Measurements from ENCODE around the gene SURF6. TPM values are rescaled to one million over a fixed set of nuclear protein-coding genes. Genes with fewer than 3 reads are reported as not detected.

Gene SURF6
- total RNA-seq, 4 donors from 2014 or later, result 16.1 to 41.2 (median 26.8) TPM

DNA sequence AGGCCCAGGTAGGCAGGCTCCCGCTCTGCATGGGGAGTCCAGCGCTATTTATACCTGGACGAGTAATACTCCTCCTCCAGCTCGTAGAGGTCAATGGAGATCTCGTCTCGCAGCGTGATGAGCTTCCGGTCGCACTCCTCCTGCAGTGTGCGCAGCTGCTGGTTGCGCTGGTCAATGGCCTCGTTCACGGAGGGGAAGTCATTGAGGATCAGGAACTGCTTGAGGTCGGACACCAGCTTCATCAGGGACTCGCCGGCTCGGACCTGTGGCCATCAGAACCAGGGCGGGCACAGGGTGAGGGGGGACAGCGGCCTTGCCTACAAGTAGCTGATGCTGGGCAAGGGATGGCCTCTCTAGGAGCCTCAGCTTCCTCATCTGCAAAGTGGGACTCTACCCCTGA is 8.1 kb upstream of the SURF6 start:
- Histone ChIP-seq H3K27me3 (no peaks in the 10 kb centered on the region), H3K4me3 (no peak overlapping the region), H3K4me1 (peaks cover 0 to 36% (median 17%) of the 10 kb centered on the region in 4 donors), H3K27ac (no peak overlapping the region), H3K9me3 (no peaks in the 10 kb centered on the region), H3K36me3 (peaks cover 0 to 59% (median 0%) of the 10 kb centered on the region in 3 donors)
- TF ChIP-seq, protein P1, sequence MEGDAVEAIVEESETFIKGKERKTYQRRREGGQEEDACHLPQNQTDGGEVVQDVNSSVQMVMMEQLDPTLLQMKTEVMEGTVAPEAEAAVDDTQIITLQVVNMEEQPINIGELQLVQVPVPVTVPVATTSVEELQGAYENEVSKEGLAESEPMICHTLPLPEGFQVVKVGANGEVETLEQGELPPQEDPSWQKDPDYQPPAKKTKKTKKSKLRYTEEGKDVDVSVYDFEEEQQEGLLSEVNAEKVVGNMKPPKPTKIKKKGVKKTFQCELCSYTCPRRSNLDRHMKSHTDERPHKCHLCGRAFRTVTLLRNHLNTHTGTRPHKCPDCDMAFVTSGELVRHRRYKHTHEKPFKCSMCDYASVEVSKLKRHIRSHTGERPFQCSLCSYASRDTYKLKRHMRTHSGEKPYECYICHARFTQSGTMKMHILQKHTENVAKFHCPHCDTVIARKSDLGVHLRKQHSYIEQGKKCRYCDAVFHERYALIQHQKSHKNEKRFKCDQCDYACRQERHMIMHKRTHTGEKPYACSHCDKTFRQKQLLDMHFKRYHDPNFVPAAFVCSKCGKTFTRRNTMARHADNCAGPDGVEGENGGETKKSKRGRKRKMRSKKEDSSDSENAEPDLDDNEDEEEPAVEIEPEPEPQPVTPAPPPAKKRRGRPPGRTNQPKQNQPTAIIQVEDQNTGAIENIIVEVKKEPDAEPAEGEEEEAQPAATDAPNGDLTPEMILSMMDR (IDR thresholded peaks at IDR 0.05), result no peak
- no peak for TF ChIP-seq POLR2A (IDR thresholded peaks at IDR 0.05)
- DNase-seq, result no peak

DNA sequence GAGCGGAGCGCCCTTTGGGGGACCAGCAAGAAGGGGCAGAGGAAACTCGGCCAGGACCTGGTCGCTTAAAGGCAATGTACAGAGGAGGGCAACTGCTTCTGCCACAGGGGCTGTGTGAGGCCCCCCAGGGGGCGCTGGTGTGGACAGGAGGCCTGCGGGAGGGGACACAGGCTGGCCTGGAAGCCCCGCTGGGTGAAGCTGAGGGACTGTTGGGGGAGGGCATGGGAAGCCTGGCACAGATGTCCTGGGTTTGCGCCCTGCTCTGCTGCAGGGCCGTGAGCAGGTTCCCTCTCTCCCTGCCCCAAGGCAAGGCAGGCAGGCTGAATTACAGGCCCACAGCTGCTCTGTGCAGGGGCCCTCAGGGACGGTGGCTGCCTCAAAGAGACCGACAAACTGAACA is 6.6 kb upstream of the SURF6 start:
- H3K27me3 ChIP-seq, result no peaks in the 10 kb centered on the region
- H3K27ac ChIP-seq, result peak overlapping the region in 1 of 4 donors; percentile 69
- peaks cover 0 to 35% (median 13%) of the 10 kb centered on the region in 4 donors for H3K4me1 ChIP-seq
- H3K9me3 ChIP-seq, result no peaks in the 10 kb centered on the region
- peaks cover 0 to 58% (median 0%) of the 10 kb centered on the region in 3 donors for H3K36me3 ChIP-seq
- TF ChIP-seq POLR2A (IDR thresholded peaks at IDR 0.05), result no peak
- TF ChIP-seq, protein P1 (IDR thresholded peaks at IDR 0.05), result no peak
- no peak for DNase-seq
- H3K4me3 ChIP-seq, result no peak overlapping the region

DNA sequence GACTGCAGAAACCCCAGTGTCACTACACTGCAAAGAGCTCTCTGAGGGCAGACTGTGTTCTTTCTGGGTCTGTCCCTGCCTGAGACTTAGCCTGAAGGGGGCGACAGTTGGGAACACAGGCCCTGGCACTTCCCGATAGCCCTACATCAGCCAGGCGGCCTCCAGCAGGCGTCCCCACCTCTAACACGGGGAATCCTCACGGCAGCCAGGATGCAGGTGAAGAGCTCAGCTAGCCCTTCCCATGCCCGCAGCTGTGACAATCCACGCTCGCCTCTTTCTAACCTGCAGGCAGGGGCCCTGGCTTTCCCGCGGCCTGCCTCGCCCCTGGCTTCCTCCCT is 6.0 kb upstream of the SURF6 start:
- Histone ChIP-seq H3K36me3 (peaks cover 0 to 58% (median 0%) of the 10 kb centered on the region in 3 donors), H3K4me1 (peaks cover 0 to 30% (median 11%) of the 10 kb centered on the region in 4 donors), H3K27me3 (no peaks in the 10 kb centered on the region), H3K4me3 (no peak overlapping the region), H3K9me3 (no peaks in the 10 kb centered on the region), H3K27ac (peak overlapping the region in 1 of 4 donors; percentile 69)
- TF ChIP-seq, protein P1 (IDR thresholded peaks at IDR 0.05), result peak in 1 of 6 experiments; percentile 13
- TF ChIP-seq POLR2A (IDR thresholded peaks at IDR 0.05), result no peak
- no peak for DNase-seq

DNA sequence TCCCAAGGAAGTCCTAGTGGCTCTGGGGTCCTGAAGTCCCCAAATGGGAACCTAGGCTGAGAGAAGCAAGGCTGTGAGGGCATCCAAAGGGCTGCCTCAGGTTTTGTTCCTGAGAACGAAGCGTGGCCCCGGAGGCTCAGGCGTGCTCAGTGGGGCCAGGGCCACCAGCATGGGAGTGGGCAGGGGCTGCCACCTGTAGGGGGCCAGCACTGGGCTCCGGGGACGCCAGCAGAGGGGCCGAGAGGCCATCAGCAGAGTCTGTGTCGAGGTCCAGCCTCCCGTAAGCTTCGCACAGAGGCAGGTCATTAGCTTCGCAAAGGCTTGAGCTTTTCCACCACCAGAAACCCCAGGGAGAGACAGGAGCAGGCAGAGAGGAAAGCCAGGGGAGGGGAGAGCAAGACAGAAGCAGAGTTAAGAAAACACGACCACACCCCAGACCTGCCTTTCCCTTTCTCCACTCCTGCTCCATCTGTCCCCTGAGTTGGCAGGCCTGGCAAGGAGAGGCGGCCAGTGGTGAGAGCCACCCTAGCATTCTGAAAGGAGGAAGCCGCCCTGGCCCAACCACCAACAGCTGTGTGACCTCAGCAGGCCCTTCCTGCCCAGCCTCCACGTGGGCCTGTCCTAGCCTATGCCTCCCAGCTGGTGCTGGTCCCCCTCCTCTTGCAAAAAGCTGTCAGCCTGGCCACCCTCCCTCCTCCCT is 5.5 kb upstream of the SURF6 start:
- peaks cover 0 to 58% (median 0%) of the 10 kb centered on the region in 3 donors for H3K36me3 ChIP-seq
- H3K4me1 ChIP-seq, result peaks cover 0 to 25% (median 9%) of the 10 kb centered on the region in 4 donors
- no peak overlapping the region for H3K4me3 ChIP-seq
- DNase-seq, result peak in 2 of 3 donors; percentile 57 to 70
- H3K27ac ChIP-seq, result peak overlapping the region in 1 of 4 donors; percentile 69
- no peak for TF ChIP-seq POLR2A (IDR thresholded peaks at IDR 0.05)
- TF ChIP-seq, protein P1 (IDR thresholded peaks at IDR 0.05), result no peak
- H3K9me3 ChIP-seq, result no peaks in the 10 kb centered on the region
- H3K27me3 ChIP-seq, result no peaks in the 10 kb centered on the region

DNA sequence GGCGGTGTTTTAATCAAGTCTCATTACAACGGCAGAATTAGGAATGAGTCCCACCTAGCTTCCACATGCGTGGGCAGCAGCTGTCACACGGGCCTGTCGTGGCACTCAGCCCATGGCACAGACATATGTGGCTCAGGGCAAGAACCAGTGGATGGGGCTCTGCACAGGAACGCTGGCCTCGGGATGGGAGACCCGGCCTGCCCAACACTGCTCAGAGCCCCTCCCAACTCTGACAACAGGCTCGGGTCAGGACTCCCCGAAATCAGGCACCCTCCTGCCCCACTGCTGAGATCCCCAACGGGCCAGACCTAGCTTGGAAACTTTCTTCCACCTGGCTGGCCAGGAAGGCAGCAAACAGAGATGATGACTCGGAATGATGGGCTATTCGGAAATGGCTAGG is 4.9 kb upstream of the SURF6 start:
- TF ChIP-seq, protein P1 (IDR thresholded peaks at IDR 0.05), result no peak
- no peak for TF ChIP-seq POLR2A (IDR thresholded peaks at IDR 0.05)
- Histone ChIP-seq H3K4me3 (no peak overlapping the region), H3K36me3 (peaks cover 0 to 58% (median 0%) of the 10 kb centered on the region in 3 donors), H3K27me3 (no peaks in the 10 kb centered on the region), H3K9me3 (no peaks in the 10 kb centered on the region), H3K27ac (peak overlapping the region in 1 of 4 donors; percentile 69), H3K4me1 (peaks cover 0 to 21% (median 6%) of the 10 kb centered on the region in 4 donors)
- no peak for DNase-seq
